Fibroblast of lung (primary cell): ENCODE measurements around the gene CCDC102A. TPM values are rescaled to one million over a fixed set of nuclear protein-coding genes. Genes with fewer than 3 reads are reported as not detected.

ENCODE experiments used
- DNase-seq, 2 donors: peaks; one replicate each; pipeline versions ENCODE4 v3.0.0 to v3.0.0-alpha.2; 2010; ENCODE audit warnings: low read depth in 2 of 2
- H2AFZ ChIP-seq: 2 replicates; pipeline ENCODE4 v1.5.1; 2012; ENCODE audit warnings: low read length, control low read depth, inconsistent platforms
- H3K27ac ChIP-seq: 2 replicates; pipeline ENCODE4 v1.5.1; 2011; ENCODE audit warnings: low read length, control low read depth; ENCODE audit not compliant: insufficient read depth
- H3K27me3 ChIP-seq: 2 replicates; pipeline ENCODE4 v1.5.1; 2011; ENCODE audit warnings: mild to moderate bottlenecking, low read length; ENCODE audit not compliant: control insufficient read depth, insufficient read depth
- H3K36me3 ChIP-seq: 2 replicates; pipeline ENCODE4 v1.5.1; 2011; ENCODE audit warnings: low read length; ENCODE audit not compliant: control insufficient read depth, insufficient read depth
- H3K4me1 ChIP-seq: 2 replicates; pipeline ENCODE4 v1.5.1; 2011; ENCODE audit warnings: low read length; ENCODE audit not compliant: control insufficient read depth, insufficient read depth; ENCODE audit errors: extremely low read depth
- H3K4me2 ChIP-seq: 2 replicates; pipeline ENCODE4 v1.5.1; 2011; ENCODE audit warnings: low read length, control low read depth; ENCODE audit not compliant: insufficient read depth; ENCODE audit errors: extremely low read depth
- H3K4me3 ChIP-seq, 4 experiments: fragments of 200-600 bp in 1 of 4; sonication (generic) in 1 of 4; replicated peaks in 1 of 4; 2 replicates each; pipeline ENCODE4 v1.5.1; 2011 to 2016; ENCODE audit warnings: low read length in 4 of 4, low read depth in 3 of 4, mild to moderate bottlenecking in 3 of 4, control low read depth in 2 of 4, inconsistent platforms in 1 of 4, mixed read lengths in 1 of 4; ENCODE audit not compliant: insufficient read depth in 1 of 4; ENCODE audit errors: control extremely low read depth in 1 of 4
- H3K79me2 ChIP-seq: 2 replicates; pipeline ENCODE4 v1.5.1; 2012; ENCODE audit warnings: mild to moderate bottlenecking, low read length, inconsistent platforms; ENCODE audit not compliant: control insufficient read depth, insufficient read depth
- H3K9ac ChIP-seq: 2 replicates; pipeline ENCODE4 v1.5.1; 2011; ENCODE audit warnings: mild to moderate bottlenecking, low read length, control low read depth; ENCODE audit not compliant: insufficient read depth
- H3K9me3 ChIP-seq: 2 replicates; pipeline ENCODE4 v1.5.1; 2012; ENCODE audit warnings: low read depth, low read length; ENCODE audit not compliant: control insufficient read depth, insufficient read depth
- H4K20me1 ChIP-seq: 2 replicates; pipeline ENCODE4 v1.5.1; 2011; ENCODE audit warnings: low read length; ENCODE audit not compliant: control insufficient read depth, insufficient read depth; ENCODE audit errors: extremely low read depth
- CTCF ChIP-seq, 2 donors: IDR thresholded peaks in 1 of 2; conservative IDR thresholded peaks in 1 of 2; 1 replicate in 1 of 2; 2 replicates in 1 of 2; pipeline ENCODE4 v1.5.1; 2011 to 2012; ENCODE audit warnings: low read length in 2 of 2, control low read depth in 1 of 2, inconsistent platforms in 1 of 2, low read depth in 1 of 2, mild to moderate bottlenecking in 1 of 2
- EZH2 ChIP-seq: IDR thresholded peaks from 2 replicates; pipeline ENCODE4 v1.5.1; 2012; ENCODE audit warnings: low read length, control low read depth, mild to moderate bottlenecking; ENCODE audit errors: missing control alignments
- polyA plus RNA-seq, 2 donors: library from polyadenylated mRNA; depleted of rRNA in 1 of 2; stranded (reverse) in 1 of 2; unstranded in 1 of 2; fragments of >200 nt; gene quantifications; 2 replicates each; pipeline ENCODE4 v1.2.1, GENCODE V29; 2011 to 2012; ENCODE audit warnings: missing spikeins in 1 of 2
- total RNA-seq: library from RNA; depleted of rRNA; stranded (reverse); fragments of >200 nt; gene quantifications from 2 replicates; pipeline ENCODE4 v1.2.1, GENCODE V29; 2014

CCDC102A gene
- total and polyA plus RNA-seq, 2 donors (not counting 1 experiment from before 2014, with no cell fraction given): 7.1 to 16.7 TPM

GRCh38 chr16:57530522-57531252 lies 5.7 kb downstream of the CCDC102A start:
- Histone ChIP-seq H2AFZ (no peak overlapping the region), H3K4me2 (no peak overlapping the region), H3K79me2 (no peaks in the 10 kb centered on the region), H3K27me3 (no peaks in the 10 kb centered on the region), H3K36me3 (peaks cover 1% of the 10 kb centered on the region), H3K9ac (no peak overlapping the region), H3K9me3 (no peaks in the 10 kb centered on the region), H4K20me1 (no peaks in the 10 kb centered on the region), H3K27ac (no peak overlapping the region), H3K4me3 (no peak overlapping the region), H3K4me1 (peaks cover 9% of the 10 kb centered on the region)
- TF ChIP-seq EZH2: no peak
- TF ChIP-seq CTCF (conservative IDR thresholded peaks at IDR 0.05 in 1 of 2, IDR thresholded peaks at IDR 0.05 in 1 of 2; ENCODE audit: low read depth in 1 of 2, low read length in 2 of 2): no peak
- no peak for DNase-seq

- peak; percentile 58 to 76 for DNase-seq
- Histone ChIP-seq H3K27me3 (no peaks in the 10 kb centered on the region), H3K4me1 (peaks cover 7% of the 10 kb centered on the region), H3K9ac (no peak overlapping the region), H4K20me1 (no peaks in the 10 kb centered on the region), H3K4me3 (no peak overlapping the region), H3K36me3 (peaks cover 1% of the 10 kb centered on the region), H2AFZ (no peak overlapping the region), H3K27ac (no peak overlapping the region), H3K4me2 (no peak overlapping the region), H3K9me3 (no peaks in the 10 kb centered on the region), H3K79me2 (no peaks in the 10 kb centered on the region)
- no peak for TF ChIP-seq CTCF (conservative IDR thresholded peaks at IDR 0.05 in 1 of 2, IDR thresholded peaks at IDR 0.05 in 1 of 2; ENCODE audit: low read depth in 1 of 2, low read length in 2 of 2)
Measured at GRCh38 chr16:57530104-57530521, 6.3 kb downstream of the CCDC102A start.

GRCh38 chr16:57529391-57530103 lies 6.8 kb downstream of the CCDC102A start:
- DNase-seq: no peak
- Histone ChIP-seq H3K36me3 (peaks cover 1% of the 10 kb centered on the region), H3K27me3 (no peaks in the 10 kb centered on the region), H2AFZ (no peak overlapping the region), H3K4me2 (no peak overlapping the region), H4K20me1 (no peaks in the 10 kb centered on the region), H3K79me2 (no peaks in the 10 kb centered on the region), H3K4me3 (no peak overlapping the region), H3K9me3 (no peaks in the 10 kb centered on the region), H3K27ac (no peak overlapping the region), H3K4me1 (peaks cover 7% of the 10 kb centered on the region), H3K9ac (no peak overlapping the region)
- no peak for TF ChIP-seq CTCF (conservative IDR thresholded peaks at IDR 0.05 in 1 of 2, IDR thresholded peaks at IDR 0.05 in 1 of 2; ENCODE audit: low read depth in 1 of 2, low read length in 2 of 2)
- no peak for TF ChIP-seq EZH2
